Smooth muscle cell of the coronary artery (primary cell): ENCODE data around the gene HCRTR2. TPM values are rescaled to one million over a fixed set of nuclear protein-coding genes. Genes with fewer than 3 reads are reported as not detected.

Source experiments
- total RNA-seq: library from RNA; depleted of rRNA; stranded (reverse); fragments of >200 nt; gene quantifications from 2 replicates; pipeline ENCODE4 v1.2.3, GENCODE V29; 2014; ENCODE audit warnings: low replicate concordance

Gene HCRTR2
- total RNA-seq = not detected in 2 replicates

DNA sequence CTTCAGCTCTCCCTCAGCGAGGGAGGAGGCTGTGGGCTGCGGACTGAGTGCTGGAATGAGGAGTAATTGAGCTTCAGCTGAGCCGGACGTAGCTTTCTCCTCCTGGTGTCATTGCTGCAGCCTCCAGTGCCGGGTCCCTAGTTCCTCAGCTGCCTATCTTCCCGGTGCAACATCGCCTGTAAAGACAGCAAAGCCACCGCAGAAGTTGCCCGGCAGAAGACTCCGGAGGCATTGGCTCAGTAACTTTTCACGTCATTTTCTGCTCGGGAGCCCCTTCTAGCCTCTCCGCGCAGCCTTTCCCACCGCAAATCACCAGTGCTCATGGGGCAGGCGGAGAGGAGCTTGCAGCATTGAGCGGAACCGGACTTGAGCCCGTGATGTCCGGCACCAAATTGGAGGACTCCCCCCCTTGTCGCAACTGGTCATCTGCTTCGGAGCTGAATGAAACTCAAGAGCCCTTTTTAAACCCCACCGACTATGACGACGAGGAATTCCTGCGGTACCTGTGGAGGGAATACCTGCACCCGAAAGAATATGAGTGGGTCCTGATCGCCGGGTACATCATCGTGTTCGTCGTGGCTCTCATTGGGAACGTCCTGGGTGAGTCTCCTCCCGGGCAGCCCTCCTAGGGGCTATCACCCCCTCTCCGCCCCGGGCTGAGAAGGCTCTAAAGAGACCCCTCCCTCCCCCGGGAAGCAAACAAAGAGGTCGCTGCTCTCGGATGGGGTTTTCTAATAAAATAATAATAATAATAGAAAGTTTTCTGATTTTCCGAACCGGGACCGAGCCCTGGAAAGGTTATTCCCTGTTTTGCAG, at the start of gene HCRTR2:
Gene HCRTR2 (plus strand): TSS at position 305 of the 816 bp plus-strand sequence. CDS start 73 bp downstream, at position 378.

DNA sequence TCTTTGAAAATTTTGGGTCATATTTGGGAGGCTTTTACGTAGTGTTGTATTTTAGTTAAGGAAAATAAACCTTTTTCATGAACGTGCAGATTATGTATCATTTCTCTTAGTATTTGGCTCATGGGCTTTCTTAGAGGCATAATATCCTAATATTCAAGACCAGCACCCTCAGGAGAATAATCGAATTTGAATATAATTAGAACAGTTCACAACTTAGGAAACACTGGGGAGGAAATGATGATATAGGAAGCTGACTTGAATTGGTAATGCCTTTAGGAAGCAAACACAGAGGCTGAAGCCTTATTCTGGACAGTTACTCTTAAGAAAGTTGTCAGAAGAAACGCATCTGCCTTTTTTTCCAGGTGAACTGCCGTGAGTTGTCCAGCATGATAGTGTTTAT, 152.9 kb downstream of the HCRTR2 start, which contains the start of gene GFRAL:
Gene GFRAL (plus strand): TSS at position 301 of the 400 bp plus-strand sequence. CDS start 86 bp downstream, at position 387.

Other genes with a start within 250 kb of the HCRTR2 start
- not detected in 2 replicates for gene GFRAL, start 153.0 kb downstream of the HCRTR2 start, total RNA-seq